ENCODE results near the gene PTPRA. TPM values are rescaled to one million over a fixed set of nuclear protein-coding genes. Genes with fewer than 3 reads are reported as not detected.

PTPRA gene
- total and polyA plus RNA-seq, 2 donors (not counting 1 experiment from before 2014, with no cell fraction given) = 32.1 to 64.2 TPM

- Histone ChIP-seq H3K4me1 (ENCODE audit: control insufficient read depth in 2 of 2, insufficient read depth in 2 of 2, low read length in 2 of 2) (peaks cover 9 to 12% of the 10 kb centered on the region in 2 donors), H3K27me3 (replicated peaks in 1 of 4; ENCODE audit: control extremely low read depth in 1 of 4, control insufficient read depth in 3 of 4, insufficient read depth in 4 of 4, low read length in 3 of 4) (peaks cover 0 to 44% (median 18%) of the 10 kb centered on the region in 4 experiments), H3K27ac (ENCODE audit: low read length in 2 of 2) (no peak overlapping the region), H3K4me3 (ENCODE audit: control extremely low read depth in 1 of 5, extremely low read depth in 1 of 5, insufficient read depth in 1 of 5, low read depth in 2 of 5, low read length in 4 of 5) (no peak overlapping the region), H3K4me2 (replicated peaks; ENCODE audit: low read depth, low read length, poor library complexity, severe bottlenecking) (no peak overlapping the region), H3K9ac (ENCODE audit: low read length) (no peak overlapping the region), H3K79me2 (ENCODE audit: control insufficient read depth, insufficient read depth, low read length) (no peaks in the 10 kb centered on the region), H4K20me1 (ENCODE audit: control insufficient read depth, insufficient read depth, low read length, poor library complexity, severe bottlenecking) (no peaks in the 10 kb centered on the region), H3K36me3 (replicated peaks in 1 of 2; ENCODE audit: control extremely low read depth in 1 of 2, control insufficient read depth in 1 of 2, extremely low read depth in 1 of 2, insufficient read depth in 2 of 2, low read length in 1 of 2) (no peaks in the 10 kb centered on the region), H2AFZ (ENCODE audit: insufficient read depth, low read depth, low read length, poor library complexity, severe bottlenecking) (no peak overlapping the region), H3K9me3 (ENCODE audit: control extremely low read depth in 1 of 3, control insufficient read depth in 2 of 3, insufficient read depth in 1 of 3, low read length in 2 of 3) (peaks cover 0 to 6% (median 0%) of the 10 kb centered on the region in 3 donors)
- H3K27ac Mint-ChIP-seq = no peak overlapping the region
- ATAC-seq (ENCODE audit: low read depth) (no peak), DNase-seq (no peak)
- ChIA-PET POLR2A (no interaction called here), CTCF (interaction anchor here (0.8 to 1.4 kb wide), 4 partner anchors 10 to 24 kb away, joined by 4 to 12 read pairs (median 6); no protein-coding TSS in a partner anchor)
- H3K27me3 Mint-ChIP-seq = peaks cover 39% of the 10 kb centered on the region
- 0% methylated on average over 1 of the region's 4 CpGs for WGBS (ENCODE audit: insufficient coverage)
- no peaks in the 10 kb centered on the region for H3K9me3 Mint-ChIP-seq (ENCODE audit: insufficient read depth)
- peaks cover 11% of the 10 kb centered on the region for H3K4me1 Mint-ChIP-seq
- TF ChIP-seq, protein P1, sequence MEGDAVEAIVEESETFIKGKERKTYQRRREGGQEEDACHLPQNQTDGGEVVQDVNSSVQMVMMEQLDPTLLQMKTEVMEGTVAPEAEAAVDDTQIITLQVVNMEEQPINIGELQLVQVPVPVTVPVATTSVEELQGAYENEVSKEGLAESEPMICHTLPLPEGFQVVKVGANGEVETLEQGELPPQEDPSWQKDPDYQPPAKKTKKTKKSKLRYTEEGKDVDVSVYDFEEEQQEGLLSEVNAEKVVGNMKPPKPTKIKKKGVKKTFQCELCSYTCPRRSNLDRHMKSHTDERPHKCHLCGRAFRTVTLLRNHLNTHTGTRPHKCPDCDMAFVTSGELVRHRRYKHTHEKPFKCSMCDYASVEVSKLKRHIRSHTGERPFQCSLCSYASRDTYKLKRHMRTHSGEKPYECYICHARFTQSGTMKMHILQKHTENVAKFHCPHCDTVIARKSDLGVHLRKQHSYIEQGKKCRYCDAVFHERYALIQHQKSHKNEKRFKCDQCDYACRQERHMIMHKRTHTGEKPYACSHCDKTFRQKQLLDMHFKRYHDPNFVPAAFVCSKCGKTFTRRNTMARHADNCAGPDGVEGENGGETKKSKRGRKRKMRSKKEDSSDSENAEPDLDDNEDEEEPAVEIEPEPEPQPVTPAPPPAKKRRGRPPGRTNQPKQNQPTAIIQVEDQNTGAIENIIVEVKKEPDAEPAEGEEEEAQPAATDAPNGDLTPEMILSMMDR (IDR thresholded peaks at IDR 0.05) = no peak
- TF ChIP-seq EZH2 (IDR thresholded peaks at IDR 0.05; ENCODE audit: borderline replicate concordance, insufficient read depth, low read depth, low read length, poor library complexity, severe bottlenecking) = no peak
- intact Hi-C loops (cut with micrococcal nuclease) = loop anchor here (1.0 to 10.0 kb wide), 2 partner anchors 23 to 77 kb away; partner anchors contain the start of genes FASTKD5 and UBOX5
- H3K4me3 Mint-ChIP-seq = no peak overlapping the region
These were observed 204.4 kb downstream of the PTPRA start for GRCh38 chr20:3077618-3078134.

- Mint-ChIP-seq H3K27me3 (peaks cover 55% of the 10 kb centered on the region), H3K27ac (no peak overlapping the region), H3K9me3 (ENCODE audit: insufficient read depth) (no peaks in the 10 kb centered on the region), H3K4me3 (no peak overlapping the region), H3K4me1 (peaks cover 21% of the 10 kb centered on the region)
- H3K9me3 ChIP-seq (ENCODE audit: control extremely low read depth in 1 of 3, control insufficient read depth in 2 of 3, insufficient read depth in 1 of 3, low read length in 2 of 3) = peaks cover 0 to 21% (median 0%) of the 10 kb centered on the region in 3 donors
- no peaks in the 10 kb centered on the region for H3K36me3 ChIP-seq (replicated peaks in 1 of 2; ENCODE audit: control extremely low read depth in 1 of 2, control insufficient read depth in 1 of 2, extremely low read depth in 1 of 2, insufficient read depth in 2 of 2, low read length in 1 of 2)
- ATAC-seq (ENCODE audit: low read depth) = no peak
- H3K4me2 ChIP-seq (replicated peaks; ENCODE audit: low read depth, low read length, poor library complexity, severe bottlenecking) = no peak overlapping the region
- H3K27ac ChIP-seq (ENCODE audit: low read length in 2 of 2) = no peak overlapping the region
- no peak for TF ChIP-seq EZH2 (IDR thresholded peaks at IDR 0.05; ENCODE audit: borderline replicate concordance, insufficient read depth, low read depth, low read length, poor library complexity, severe bottlenecking)
- TF ChIP-seq, protein P1 (IDR thresholded peaks at IDR 0.05) = no peak
- ChIA-PET POLR2A (no interaction called here), CTCF (no interaction called here)
- WGBS (ENCODE audit: insufficient coverage) = 48% methylated on average over 3 of the region's 6 CpGs
- no peaks in the 10 kb centered on the region for H3K79me2 ChIP-seq (ENCODE audit: control insufficient read depth, insufficient read depth, low read length)
- H3K4me3 ChIP-seq (ENCODE audit: control extremely low read depth in 1 of 5, extremely low read depth in 1 of 5, insufficient read depth in 1 of 5, low read depth in 2 of 5, low read length in 4 of 5) = no peak overlapping the region
- DNase-seq = no peak
- no peak overlapping the region for H2AFZ ChIP-seq (ENCODE audit: insufficient read depth, low read depth, low read length, poor library complexity, severe bottlenecking)
- no peak overlapping the region for H3K9ac ChIP-seq (ENCODE audit: low read length)
- peaks cover 13 to 23% of the 10 kb centered on the region in 2 donors for H3K4me1 ChIP-seq (ENCODE audit: control insufficient read depth in 2 of 2, insufficient read depth in 2 of 2, low read length in 2 of 2)
- H4K20me1 ChIP-seq (ENCODE audit: control insufficient read depth, insufficient read depth, low read length, poor library complexity, severe bottlenecking) = no peaks in the 10 kb centered on the region
- H3K27me3 ChIP-seq (replicated peaks in 1 of 4; ENCODE audit: control extremely low read depth in 1 of 4, control insufficient read depth in 3 of 4, insufficient read depth in 4 of 4, low read length in 3 of 4) = peaks cover 0 to 63% (median 33%) of the 10 kb centered on the region in 4 experiments
- intact Hi-C loops (cut with micrococcal nuclease) = no loop called here
These were observed 207.7 kb downstream of the PTPRA start for GRCh38 chr20:3080939-3081388.
